HG02840 (cell line): ENCODE results near the gene ATXN2L.
"Not testable (repeated sequence)": the region's sequence is repeated elsewhere in the genome, so short reads cannot be mapped to it uniquely, and the experiment has no call there.

Source experiments
- ATAC-seq: cut with Tn5 transposase; IDR thresholded peaks from one replicate; pipeline ENCODE4 v1.9.1; 2021; ENCODE audit warnings: mild to moderate bottlenecking, moderate library complexity, moderate number of reproducible peaks; ENCODE audit not compliant: unreplicated experiment, low FRiP score

The ATXN2L gene, protein sequence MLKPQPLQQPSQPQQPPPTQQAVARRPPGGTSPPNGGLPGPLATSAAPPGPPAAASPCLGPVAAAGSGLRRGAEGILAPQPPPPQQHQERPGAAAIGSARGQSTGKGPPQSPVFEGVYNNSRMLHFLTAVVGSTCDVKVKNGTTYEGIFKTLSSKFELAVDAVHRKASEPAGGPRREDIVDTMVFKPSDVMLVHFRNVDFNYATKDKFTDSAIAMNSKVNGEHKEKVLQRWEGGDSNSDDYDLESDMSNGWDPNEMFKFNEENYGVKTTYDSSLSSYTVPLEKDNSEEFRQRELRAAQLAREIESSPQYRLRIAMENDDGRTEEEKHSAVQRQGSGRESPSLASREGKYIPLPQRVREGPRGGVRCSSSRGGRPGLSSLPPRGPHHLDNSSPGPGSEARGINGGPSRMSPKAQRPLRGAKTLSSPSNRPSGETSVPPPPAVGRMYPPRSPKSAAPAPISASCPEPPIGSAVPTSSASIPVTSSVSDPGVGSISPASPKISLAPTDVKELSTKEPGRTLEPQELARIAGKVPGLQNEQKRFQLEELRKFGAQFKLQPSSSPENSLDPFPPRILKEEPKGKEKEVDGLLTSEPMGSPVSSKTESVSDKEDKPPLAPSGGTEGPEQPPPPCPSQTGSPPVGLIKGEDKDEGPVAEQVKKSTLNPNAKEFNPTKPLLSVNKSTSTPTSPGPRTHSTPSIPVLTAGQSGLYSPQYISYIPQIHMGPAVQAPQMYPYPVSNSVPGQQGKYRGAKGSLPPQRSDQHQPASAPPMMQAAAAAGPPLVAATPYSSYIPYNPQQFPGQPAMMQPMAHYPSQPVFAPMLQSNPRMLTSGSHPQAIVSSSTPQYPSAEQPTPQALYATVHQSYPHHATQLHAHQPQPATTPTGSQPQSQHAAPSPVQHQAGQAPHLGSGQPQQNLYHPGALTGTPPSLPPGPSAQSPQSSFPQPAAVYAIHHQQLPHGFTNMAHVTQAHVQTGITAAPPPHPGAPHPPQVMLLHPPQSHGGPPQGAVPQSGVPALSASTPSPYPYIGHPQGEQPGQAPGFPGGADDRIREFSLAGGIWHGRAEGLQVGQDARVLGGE

DNA sequence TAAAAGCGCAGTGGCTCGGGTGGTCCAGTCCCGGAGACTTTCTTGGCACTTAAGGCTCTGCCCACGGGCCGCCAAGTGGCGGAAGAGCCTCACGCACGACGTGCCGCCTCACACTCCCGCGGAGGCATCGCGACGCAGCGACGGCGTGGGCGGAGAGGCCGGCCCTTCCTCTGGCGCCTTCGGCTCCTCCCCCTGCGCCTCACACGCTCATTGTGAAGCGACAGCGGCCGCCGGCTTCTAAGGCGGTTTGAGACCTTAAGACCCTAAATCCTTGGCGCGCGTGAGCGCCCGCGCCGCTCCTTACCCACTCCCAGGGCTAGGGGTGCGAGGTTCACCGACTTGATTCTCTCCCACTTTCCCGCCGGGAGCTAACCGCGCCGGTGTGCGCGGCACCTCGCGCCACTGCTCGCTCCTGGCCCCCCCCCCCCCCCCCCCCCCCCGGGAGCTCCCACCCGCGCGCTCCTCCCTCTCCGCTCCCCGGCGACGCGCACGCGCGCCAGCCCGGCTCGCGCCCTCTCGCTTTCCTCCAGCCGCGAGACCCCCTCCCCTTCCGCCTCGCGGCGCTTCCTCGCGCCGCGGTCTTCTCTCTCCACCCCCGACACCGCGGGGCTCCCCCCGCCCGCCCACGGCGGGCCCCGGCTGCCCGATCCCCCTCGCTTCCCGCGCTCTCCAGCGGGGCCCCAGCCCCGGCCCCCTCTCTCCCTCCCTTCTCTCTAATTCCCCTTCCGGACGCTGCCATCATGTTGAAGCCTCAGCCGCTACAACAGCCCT is at the start of gene ATXN2L:
ATXN2L (plus strand) TSS at position 480 of the 771 bp plus-strand sequence; CDS start at position 741, 261 bp downstream.
- ATAC-seq: peak; percentile 42

DNA sequence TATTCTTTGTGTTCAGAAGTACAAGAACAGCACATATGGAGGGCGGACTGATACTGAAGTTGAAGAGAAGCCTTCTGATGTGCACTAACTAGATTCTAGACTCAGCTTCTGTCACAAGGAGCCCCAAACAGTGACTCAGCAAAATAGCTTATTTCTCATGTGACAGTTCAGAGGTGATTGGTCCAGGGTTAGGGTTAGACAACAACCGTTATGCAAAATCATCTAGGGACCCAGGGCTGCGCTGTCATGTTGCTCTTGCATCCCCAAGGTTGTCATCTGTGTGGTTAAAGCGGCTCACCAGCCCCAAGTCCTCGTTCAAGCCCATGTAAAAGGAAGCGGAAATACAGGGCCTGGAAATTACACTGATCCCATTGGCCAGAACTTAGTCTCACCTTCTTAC is 41.1 kb upstream of the ATXN2L start:
- ATAC-seq: not testable (repeated sequence)

DNA sequence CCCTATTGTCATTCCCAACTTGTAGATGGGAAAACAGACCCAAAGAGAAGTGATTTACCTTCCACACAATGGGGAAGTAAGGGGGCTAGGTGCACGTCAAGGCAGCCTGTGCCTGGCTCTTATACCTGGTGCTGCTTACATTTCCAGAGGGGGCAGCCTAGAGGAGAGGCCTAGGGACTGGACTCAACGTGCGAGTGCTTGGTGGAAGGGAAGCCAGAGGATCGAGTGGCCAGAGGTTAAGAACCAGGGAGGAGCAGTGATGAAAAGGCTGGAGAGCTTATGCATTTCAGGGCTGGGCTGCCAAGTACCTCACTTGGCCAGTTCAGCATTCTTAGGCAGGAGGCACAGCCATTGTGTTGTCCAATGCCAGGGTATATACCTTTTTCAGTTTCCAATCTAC is 40.4 kb upstream of the ATXN2L start:
- not testable (repeated sequence) for ATAC-seq

DNA sequence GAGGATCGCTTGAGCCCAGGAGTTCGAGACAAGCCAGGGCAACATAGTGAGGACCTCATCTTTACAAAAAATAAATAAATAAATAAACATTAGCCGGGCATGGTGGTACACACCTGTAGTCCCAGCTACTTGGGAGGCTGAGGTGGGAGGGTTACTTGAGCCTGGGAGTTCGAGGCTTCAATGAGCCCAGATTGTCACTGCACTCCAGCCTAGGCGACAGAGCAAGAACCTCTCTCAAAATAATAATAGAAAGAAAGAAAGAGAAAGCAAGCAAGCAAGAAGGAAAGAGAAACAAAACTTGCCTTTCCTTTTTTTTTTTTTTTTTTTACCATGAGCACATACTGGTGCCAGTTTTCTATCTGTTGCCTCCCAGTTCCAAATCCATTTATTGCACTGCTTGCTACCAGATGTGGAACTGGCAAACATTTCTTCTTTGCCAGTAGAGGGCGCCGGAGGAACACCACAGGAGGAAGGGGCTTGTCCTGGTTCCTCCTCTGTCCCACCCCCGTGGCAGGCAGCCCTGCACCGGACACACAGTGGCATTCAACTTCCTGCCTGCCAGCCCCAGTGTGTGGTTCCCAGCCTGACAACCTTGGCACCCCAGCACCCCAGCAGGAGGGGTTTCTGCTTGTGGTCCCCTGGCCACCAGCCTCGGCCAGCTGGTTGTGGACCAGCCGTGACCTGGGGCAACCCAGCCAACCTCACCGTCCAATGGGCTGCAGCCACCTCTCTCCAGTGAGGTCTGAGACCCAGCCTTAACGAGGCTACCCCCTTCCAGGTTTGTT is 20.4 kb upstream of the ATXN2L start:
- not testable (repeated sequence) for ATAC-seq

DNA sequence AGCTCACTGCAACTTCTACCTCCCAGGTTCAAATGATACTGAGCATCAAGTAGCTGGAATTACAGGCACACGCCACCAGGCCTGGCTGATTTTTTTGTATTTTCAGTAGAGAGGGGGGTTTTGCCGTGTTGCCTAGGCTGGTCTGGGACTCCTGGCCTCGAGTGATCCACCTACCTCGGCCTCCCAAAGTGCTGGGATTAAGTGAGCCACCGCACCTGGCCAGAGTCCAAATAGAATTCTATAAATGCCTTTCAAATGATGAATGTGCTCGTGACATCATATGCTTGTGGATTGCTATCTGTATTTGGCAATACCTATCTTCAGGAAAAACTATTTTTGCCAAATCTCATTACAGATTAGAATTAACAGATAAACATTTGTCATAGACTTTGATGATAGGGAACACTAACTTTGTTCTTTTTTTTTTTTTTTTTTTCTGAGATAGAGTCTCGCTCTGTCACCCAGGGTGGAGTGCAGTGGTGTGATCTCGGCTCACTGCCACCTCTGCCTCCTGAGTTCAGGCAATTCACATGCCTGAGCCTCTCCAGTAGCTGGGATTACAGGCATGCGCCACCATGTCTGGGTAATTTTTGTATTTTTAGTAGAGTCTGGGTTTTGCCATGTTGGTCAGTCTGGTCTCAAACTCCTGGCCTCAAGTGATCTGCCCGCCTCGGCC is 15.2 kb upstream of the ATXN2L start:
- ATAC-seq: not testable (repeated sequence)

DNA sequence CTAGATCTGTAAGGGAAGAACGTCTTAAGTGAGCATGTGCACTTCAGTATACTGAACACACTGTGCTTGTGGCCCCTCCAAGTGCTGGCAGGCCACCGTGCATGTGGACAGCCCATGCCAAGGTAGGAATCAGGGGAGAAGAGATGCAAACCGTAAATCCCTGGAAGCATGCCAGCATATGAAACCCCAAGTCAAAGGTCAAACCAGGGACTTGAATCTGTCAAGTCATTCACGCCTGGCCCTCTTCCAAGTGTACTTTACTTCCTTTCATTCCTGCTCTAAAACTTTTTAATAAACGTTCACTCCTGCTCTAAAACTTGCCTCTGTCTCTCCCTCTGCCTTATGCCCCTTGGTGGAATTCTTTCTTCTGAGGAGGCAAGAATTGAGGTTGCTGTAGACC is 2.8 kb upstream of the ATXN2L start:
- no peak for ATAC-seq

DNA sequence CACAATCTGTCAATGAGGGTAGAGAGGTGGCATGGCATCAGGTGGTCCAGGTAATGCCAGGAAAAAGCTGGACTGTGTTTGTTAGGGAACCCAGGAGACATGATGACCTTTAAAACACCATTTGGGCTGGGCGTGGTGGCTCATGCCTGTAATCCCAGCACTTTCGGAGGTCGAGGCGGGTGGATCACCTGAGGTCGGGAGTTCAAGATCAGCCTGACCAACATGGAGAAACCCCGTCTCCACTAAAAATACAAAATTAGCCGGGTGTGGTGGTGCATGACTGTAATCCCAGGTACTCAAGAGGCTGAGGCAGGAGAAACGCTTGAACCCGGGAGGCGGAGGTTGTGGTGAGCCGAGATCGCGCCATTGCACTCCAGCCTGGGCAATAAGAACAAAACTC is 2.3 kb upstream of the ATXN2L start:
- ATAC-seq: not testable (repeated sequence)

DNA sequence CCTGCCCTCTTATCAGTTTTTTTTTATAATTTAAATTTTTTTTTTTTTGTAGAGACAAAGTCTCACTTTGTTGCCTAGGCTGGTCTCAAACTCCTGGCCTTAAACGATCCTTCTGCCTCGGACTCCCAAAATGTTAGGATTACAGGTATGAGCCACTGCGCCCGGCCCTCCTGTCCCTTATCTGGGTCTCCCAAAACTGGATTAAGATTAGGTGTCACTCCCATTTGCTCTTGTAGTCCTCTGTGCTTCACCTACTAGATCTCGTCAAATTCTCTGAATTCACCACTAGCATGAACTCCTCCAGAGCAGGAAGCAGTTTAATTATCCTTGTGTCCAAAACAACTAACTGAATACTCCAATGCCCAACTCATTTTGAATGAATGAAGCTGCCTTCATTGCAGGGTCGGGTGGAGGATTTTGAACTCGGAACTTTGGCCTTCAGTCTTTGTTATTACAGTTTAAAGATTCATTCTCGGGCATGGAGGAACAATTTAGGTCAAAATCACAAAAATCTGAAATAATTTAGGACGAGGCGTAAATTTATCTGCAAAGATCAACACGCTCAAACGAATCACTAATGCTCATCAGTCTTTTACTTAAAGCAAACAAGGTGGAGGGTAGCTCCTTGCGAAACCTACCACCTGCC is 802 bp upstream of the ATXN2L start:
- ATAC-seq: no peak

DNA sequence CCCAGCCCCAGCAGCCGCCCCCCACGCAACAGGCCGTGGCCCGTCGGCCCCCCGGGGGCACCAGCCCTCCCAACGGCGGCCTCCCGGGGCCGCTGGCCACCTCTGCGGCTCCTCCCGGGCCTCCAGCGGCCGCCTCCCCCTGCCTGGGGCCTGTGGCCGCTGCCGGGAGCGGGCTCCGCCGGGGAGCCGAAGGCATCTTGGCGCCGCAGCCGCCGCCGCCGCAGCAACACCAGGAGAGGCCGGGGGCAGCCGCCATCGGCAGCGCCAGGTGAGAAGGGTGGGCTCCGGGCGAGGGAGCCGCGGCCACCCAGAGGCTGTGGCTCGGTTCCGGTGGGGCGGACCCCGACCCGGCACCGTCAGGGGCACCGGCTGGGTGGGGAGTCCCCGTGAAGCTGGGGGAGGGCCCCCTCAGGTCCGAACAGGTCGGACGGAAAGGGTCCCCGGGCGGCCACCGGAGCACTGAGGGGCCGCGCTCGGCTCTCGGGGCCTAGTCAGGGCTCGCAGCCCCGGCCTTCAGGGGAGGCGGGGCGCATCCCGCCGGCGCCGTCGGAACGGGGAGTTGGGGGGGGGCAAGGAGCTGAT is 583 bp downstream of the ATXN2L start:
- peak; percentile 12 for ATAC-seq

DNA sequence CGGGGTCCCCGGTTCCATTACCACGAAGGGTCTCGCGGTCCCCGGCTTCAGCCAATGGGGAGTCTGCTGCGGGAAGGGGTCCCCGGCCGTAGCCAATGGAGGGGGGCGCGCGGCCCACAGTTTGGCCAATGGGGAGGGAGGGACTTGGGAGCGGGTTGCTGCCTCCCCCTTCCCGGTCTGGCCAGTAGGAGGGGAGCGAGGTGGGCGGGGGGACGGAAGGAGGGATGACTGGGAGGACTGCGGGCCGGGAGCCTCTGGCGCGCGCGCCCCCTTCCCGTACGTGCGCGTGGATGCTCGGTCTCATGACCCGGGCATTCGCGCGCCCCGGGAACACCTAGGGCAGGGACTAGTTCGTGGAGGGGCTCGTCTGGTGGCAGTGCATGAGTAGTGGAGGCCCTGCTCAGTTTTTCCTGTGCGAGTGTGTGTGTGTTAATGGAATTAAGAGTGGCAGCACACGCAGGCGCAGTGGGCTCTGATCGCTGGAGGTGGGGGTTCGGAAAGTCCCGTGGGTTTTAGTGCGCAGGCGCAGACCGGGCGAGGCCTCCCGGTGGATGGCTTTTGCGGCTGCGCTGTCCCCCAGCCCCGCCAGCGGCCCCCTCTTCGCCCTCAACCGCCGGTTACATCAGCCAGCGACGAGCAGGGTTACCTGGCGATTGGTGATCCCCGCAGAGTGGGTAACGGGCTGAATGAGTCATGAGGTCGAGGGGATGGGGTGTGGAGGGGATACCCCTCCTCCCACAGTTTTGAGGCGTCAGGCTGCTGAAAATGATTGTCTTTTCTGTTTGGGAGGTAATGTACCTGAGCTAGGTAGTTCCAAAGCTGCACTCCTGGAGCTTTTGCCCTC is 1.3 kb downstream of the ATXN2L start:
- peak; percentile 66 for ATAC-seq

DNA sequence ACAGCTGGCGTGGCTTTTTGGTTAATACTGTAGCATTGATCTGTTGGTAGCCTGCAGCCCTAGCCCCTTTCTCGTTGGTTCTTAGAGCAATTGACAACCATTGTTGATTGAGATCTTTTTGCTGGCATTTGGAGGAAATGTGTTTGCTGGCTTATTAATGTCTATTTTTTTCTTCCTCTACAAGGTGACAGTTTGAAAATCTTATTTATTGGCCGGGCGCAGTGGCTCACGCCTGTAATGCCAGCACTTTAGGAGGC is 1.8 kb downstream of the ATXN2L start:
- ATAC-seq: no peak

DNA sequence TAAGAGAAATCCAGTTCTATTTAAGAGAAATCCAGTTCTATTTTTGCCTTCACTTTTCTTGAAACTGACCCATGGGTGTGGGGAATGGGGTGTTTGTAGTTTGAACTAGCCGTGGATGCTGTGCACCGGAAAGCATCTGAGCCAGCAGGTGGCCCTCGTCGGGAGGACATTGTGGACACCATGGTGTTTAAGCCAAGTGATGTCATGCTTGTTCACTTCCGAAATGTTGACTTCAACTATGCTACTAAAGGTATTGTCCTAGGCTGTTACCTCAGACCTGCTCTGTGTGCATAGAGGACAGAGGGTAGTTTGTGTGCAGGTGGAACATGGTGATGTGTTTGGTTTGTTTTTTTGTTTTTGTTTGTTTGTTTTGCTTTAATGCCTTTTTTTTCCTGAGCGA is 3.3 kb downstream of the ATXN2L start:
- ATAC-seq: no peak

DNA sequence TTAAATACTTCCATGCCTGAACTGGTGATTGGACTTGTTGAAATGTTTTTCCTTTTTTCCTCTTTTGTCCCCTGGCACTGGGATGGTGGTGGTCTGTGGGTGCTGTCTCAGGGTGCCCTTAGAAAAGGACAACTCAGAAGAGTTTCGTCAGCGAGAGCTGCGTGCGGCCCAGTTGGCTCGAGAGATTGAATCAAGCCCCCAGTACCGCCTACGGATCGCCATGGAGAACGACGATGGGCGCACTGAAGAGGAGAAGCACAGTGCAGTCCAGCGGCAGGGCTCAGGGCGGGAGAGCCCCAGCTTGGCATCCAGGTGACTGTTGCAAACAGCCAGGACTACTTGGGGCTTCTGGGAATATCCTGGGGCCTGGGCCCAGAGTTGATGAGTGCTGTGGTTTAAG is 6.9 kb downstream of the ATXN2L start:
- ATAC-seq: no peak

DNA sequence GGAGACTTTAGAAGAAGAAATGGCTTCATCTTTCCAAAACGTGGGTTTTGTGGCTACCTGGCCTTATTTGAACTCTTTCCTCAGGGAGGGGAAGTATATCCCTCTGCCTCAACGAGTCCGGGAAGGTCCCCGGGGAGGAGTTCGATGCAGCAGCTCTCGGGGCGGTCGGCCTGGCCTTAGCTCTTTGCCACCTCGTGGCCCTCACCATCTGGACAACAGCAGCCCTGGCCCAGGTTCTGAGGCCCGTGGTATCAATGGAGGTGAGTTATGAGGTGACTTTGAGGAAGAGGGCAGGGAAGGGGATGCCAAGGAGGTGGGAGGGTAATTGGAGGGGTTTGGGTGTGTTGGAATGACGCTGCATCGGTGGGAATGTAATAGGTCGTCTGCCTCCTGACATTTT is 7.7 kb downstream of the ATXN2L start:
- ATAC-seq: no peak

DNA sequence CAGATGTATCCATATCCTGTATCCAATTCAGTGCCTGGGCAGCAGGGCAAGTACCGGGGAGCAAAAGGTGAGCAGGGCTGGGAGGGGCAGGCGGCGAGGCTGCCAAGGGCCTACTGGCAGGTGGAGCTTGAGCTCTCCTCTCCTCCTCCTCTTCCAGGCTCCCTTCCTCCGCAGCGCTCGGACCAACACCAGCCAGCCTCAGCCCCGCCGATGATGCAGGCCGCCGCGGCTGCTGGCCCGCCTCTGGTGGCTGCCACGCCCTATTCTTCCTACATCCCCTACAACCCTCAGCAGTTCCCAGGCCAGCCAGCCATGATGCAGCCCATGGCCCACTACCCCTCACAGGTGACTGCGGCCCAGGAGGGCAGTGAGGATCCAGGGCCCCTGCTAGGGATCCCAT is 11.6 kb downstream of the ATXN2L start:
- no peak for ATAC-seq

DNA sequence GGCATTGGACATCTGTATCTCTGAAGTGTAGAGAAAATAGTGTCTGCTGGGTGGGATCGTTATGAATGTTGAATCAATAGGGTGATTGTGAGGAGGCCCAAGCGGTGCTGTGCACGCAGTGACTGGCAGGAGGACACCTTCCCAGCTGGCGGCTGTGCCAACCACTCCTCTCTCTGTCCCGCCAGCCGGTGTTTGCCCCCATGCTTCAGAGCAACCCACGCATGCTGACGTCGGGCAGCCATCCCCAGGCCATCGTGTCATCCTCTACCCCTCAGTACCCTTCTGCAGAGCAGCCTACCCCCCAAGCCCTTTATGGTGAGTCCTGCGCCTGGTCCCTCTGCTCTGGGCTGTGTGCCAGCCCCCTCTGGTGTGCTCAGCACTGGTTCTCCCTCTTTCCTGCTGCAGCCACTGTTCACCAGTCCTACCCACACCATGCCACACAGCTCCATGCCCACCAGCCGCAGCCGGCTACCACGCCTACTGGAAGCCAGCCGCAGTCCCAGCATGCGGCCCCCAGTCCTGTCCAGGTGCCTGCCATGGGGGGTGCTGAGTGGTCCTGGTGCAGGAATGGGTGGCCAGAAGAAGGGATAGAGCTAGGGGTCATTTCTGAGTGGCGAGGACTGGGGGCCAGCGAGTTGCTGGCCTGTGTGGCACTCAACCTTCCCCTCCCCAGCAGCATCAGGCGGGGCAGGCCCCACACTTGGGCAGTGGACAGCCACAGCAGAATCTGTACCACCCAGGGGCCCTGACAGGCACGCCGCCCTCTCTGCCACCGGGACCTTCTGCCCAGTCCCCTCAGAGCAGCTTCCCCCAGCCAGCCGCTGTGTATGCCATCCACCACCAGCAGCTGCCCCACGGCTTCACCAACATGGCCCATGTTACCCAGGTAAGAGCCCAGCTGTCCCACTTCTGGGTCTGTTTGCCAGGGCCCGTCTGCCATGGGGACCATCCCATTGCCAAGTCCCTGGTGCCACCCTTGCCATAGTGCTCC is 12.4 kb downstream of the ATXN2L start:
- no peak for ATAC-seq
